Heart right ventricle (tissue), 16 donors: Measurements from ENCODE around the gene SUGCT. TPM values are rescaled to one million over a fixed set of nuclear protein-coding genes. Genes with fewer than 3 reads are reported as not detected.

Experiments
- ATAC-seq, 8 donors: fragments of 200-7000 bp; cut with Tn5 transposase; one replicate each; pipeline ENCODE4 v1.9.1; 2020; ENCODE audit warnings: mild to moderate bottlenecking in 8 of 8, moderate library complexity in 8 of 8, moderate number of reproducible peaks in 1 of 8
- DNase-seq, 2 donors: peaks; one replicate each; pipeline ENCODE4 v3.0.0-alpha.2; 2020
- H3K27ac ChIP-seq, 10 donors: fragments of 200-600 bp; sonication (generic) in 2 of 10; one replicate each; pipeline versions ENCODE4 v1.5.0 to v1.8.0; 2020 to 2022; ENCODE audit warnings: mild to moderate bottlenecking in 3 of 10
- H3K27me3 ChIP-seq, 7 donors: fragments of 200-600 bp; one replicate each; pipeline ENCODE4 v1.8.0; 2021 to 2022; ENCODE audit warnings: mild to moderate bottlenecking in 2 of 7
- H3K36me3 ChIP-seq, 9 donors: fragments of 200-600 bp; sonication (generic) in 1 of 9; one replicate each; pipeline versions ENCODE4 v1.5.0 to v1.8.0; 2020 to 2022; ENCODE audit warnings: mild to moderate bottlenecking in 2 of 9
- H3K4me1 ChIP-seq, 9 donors: fragments of 200-600 bp; sonication (generic) in 1 of 9; one replicate each; pipeline versions ENCODE4 v1.5.0 to v1.8.0; 2020 to 2022; ENCODE audit warnings: mild to moderate bottlenecking in 4 of 9
- H3K4me3 ChIP-seq, 10 donors: fragments of 200-600 bp; sonication (generic) in 2 of 10; one replicate each; pipeline versions ENCODE4 v1.5.0 to v1.8.0; 2020 to 2022; ENCODE audit warnings: mild to moderate bottlenecking in 7 of 10, moderate library complexity in 2 of 10
- H3K9me3 ChIP-seq, 11 donors: fragments of 200-600 bp in 10 of 11; sonication (generic) in 2 of 11; one replicate each; pipeline versions ENCODE4 v1.5.0 to v1.8.0; 2013 to 2022; ENCODE audit warnings: mild to moderate bottlenecking in 2 of 11, control low read depth in 1 of 11, moderate library complexity in 1 of 11
- WGBS, 2 donors: extraction: QIAGEN DNeasy Blood & Tissue Kit; methylation state at CpG; one replicate each; pipeline ENCODE4 v1.1.7; 2013; ENCODE audit warnings: inconsistent platforms in 1 of 2; 5-methylcytosine and 5-hydroxymethylcytosine counted together
- intact Hi-C, 10 donors: fragments of 100-400 bp; cut with DNase I; formaldehyde crosslinking; loops; one replicate each; pipeline versions ENCODE4 v1.11.1 to v1.14.2; 2022
- polyA plus RNA-seq, 2 donors: library from polyadenylated mRNA; stranded (reverse); fragments of 200-250 nt; gene quantifications; one replicate each; pipeline ENCODE4 v1.2.3, GENCODE V29; 2013
- total RNA-seq, 10 donors: library from RNA; stranded (reverse); fragmentation: NEBNext Ultra II Directional in 3 of 10; extraction: Animal tissue kit (Norgen Biotek cat#: 25700) in 3 of 10; gene quantifications; one replicate each; pipeline versions ENCODE4 v1.2.1 to v1.2.4, GENCODE V29; 2021 to 2023
- TF ChIP-seq, protein P1 (sequence below), 9 donors: fragments of 200-600 bp; sonication (generic) in 2 of 9; IDR thresholded peaks; one replicate each; pipeline versions ENCODE4 v1.5.0 to v1.8.0; 2021 to 2022; ENCODE audit warnings: antibody characterized with exemption in 9 of 9, mild to moderate bottlenecking in 5 of 9, moderate library complexity in 1 of 9
- donor health status: Arrhythmogenic right ventricular cardiomyopathy.
- donor health status: ischemic (EF 13 %, LVEDD 7.1; RV severe dilation, severe dysfunction).
- donor health status: healthy with polysubstance abuse.
- donor health status: DM: no; HTN: yes; CAD: no.
- donor health status: DM: no; HTN: no; CAD: no.
- donor health status: ischemic (EF 25% LVEDD 6.9; RV normal size, moderate dysfunction).
- donor health status: ischemic (EF 25% LVEDD 5.7; RV mildly dilated, moderate dysfunction).
- donor health status: healthy.
- donor health status: DM: yes; HTN: yes; CAD: no.
- donor health status: Ischemic cardiomyopathy.
- donor health status: ischemic (EF 35%, LVEDD 5.7; RV mildly dilated, moderate dysfunction).
- donor health status: nonischemic (EF 11% LVEDD 7.7; RV severe dilation, severe dysfunction).
- donor health status: DM: yes; HTN: yes; CAD: no.
- donor health status: PGD.
- donor health status: ischemic (EF 29% LVEDD 5.4; RV normal size, mild dysfunction).
- donor health status: nonischemic (EF 23%, LVEDD 6.1; RV moderate dilation, normal function).

Gene SUGCT
- total and polyA plus RNA-seq, 12 donors, result 1.2 to 8.1 (median 6.1) TPM

GRCh38 chr7:40175725-40176510 is 41.1 kb downstream of the SUGCT start:
- DNase-seq (no peak), ATAC-seq (no peak)
- H3K27ac ChIP-seq, result no peak overlapping the region
- intact Hi-C loops, result no loop called here
- 91 to 93% methylated on average over 9 of the region's 9 CpGs for WGBS, 2 donors
- TF ChIP-seq, protein P1, sequence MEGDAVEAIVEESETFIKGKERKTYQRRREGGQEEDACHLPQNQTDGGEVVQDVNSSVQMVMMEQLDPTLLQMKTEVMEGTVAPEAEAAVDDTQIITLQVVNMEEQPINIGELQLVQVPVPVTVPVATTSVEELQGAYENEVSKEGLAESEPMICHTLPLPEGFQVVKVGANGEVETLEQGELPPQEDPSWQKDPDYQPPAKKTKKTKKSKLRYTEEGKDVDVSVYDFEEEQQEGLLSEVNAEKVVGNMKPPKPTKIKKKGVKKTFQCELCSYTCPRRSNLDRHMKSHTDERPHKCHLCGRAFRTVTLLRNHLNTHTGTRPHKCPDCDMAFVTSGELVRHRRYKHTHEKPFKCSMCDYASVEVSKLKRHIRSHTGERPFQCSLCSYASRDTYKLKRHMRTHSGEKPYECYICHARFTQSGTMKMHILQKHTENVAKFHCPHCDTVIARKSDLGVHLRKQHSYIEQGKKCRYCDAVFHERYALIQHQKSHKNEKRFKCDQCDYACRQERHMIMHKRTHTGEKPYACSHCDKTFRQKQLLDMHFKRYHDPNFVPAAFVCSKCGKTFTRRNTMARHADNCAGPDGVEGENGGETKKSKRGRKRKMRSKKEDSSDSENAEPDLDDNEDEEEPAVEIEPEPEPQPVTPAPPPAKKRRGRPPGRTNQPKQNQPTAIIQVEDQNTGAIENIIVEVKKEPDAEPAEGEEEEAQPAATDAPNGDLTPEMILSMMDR (IDR thresholded peaks at IDR 0.05), result no peak
- H3K9me3 ChIP-seq, result no peaks in the 10 kb centered on the region
- no peaks in the 10 kb centered on the region for H3K36me3 ChIP-seq
- H3K27me3 ChIP-seq, result no peaks in the 10 kb centered on the region
- no peak overlapping the region for H3K4me3 ChIP-seq
- H3K4me1 ChIP-seq, result no peaks in the 10 kb centered on the region

DNA sequence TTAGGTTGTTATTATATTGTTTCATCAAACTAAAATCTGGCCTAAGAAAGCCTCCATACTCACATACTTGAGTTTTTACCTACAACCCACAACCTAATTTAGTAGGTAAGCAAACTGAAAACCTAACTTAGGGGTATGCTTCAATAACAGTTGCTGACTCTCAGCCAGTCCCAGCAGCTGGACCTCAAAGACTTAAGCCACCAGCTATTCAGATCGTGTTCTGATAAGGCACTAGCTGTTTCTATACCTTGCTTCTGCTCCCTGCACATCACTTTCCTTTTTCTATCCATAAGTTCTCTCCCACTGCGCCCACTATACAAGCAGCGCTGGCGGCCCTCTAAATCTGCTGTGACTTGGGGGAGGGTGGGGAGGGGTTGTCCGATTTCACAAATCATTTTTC is 42.3 kb downstream of the SUGCT start:
- no peaks in the 10 kb centered on the region for H3K36me3 ChIP-seq
- H3K4me3 ChIP-seq, result no peak overlapping the region
- H3K27me3 ChIP-seq, result no peaks in the 10 kb centered on the region
- TF ChIP-seq, protein P1 (IDR thresholded peaks at IDR 0.05), result no peak
- H3K9me3 ChIP-seq, result no peaks in the 10 kb centered on the region
- 90 to 95% methylated on average over 5 of the region's 5 CpGs for WGBS, 2 donors
- intact Hi-C loops, result no loop called here
- no peak overlapping the region for H3K27ac ChIP-seq
- DNase-seq (no peak), ATAC-seq (no peak)
- no peaks in the 10 kb centered on the region for H3K4me1 ChIP-seq

DNA sequence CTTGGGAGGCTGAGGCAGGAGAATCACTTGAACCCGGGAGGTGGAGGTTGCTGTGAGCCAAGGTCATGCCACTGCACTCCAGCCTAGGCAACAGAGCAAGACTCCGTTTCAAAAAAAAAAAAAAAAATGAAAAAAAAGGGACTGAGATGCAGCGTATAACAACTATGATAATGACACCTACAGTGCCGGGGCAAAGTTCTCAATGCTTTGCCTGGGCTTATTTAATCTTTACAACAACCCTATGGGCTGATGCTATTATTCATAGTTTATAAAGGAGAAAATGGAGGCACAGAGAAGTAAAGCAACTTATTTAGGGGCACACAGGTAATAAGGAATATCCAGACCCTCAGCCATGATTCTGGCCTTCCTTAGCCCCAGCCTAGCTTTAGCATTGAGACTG is 47.6 kb downstream of the SUGCT start:
- Histone ChIP-seq H3K27ac (no peak overlapping the region), H3K27me3 (no peaks in the 10 kb centered on the region), H3K36me3 (no peaks in the 10 kb centered on the region), H3K9me3 (no peaks in the 10 kb centered on the region), H3K4me3 (no peak overlapping the region), H3K4me1 (no peaks in the 10 kb centered on the region)
- no peak for DNase-seq
- intact Hi-C loops, result no loop called here
- WGBS, 2 donors, result 89 to 90% methylated on average over 4 of the region's 4 CpGs
- TF ChIP-seq, protein P1 (IDR thresholded peaks at IDR 0.05), result no peak
- ATAC-seq, result no peak

DNA sequence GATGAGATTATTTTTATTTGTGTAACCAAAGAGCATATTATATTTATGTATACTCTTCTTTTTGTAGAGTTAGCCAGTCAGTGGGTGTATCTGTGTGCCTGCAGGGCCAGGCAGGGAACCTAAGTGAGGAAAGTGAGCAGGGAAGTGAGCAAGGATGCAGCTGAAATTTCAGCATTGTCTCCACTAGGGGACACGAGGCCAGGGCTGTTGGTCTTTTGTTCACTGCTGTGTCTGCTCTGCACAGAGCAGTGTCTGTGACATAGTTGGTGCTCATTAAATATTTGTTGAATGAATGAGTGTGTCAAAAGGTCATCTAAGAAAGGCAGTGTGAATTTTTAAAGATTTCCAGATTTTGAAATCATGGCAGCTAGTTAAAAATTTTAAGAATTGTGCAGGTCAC is 51.8 kb downstream of the SUGCT start:
- Histone ChIP-seq H3K4me3 (no peak overlapping the region), H3K36me3 (no peaks in the 10 kb centered on the region), H3K27me3 (no peaks in the 10 kb centered on the region), H3K4me1 (no peaks in the 10 kb centered on the region), H3K27ac (no peak overlapping the region), H3K9me3 (no peaks in the 10 kb centered on the region)
- intact Hi-C loops, result no loop called here
- WGBS, 2 donors, result 69 to 74% methylated on average over 1 of the region's 1 CpG
- TF ChIP-seq, protein P1 (IDR thresholded peaks at IDR 0.05), result no peak
- DNase-seq (no peak), ATAC-seq (no peak)
